ENCODE results near the gene SENP2.
A peak's percentile ranks its signal among the peaks of the same experiment; 100 is the strongest.

The SENP2 gene

GRCh38 chr3:185549122-185549521, 37.0 kb upstream of the SENP2 start:
- TF ChIP-seq EGR1 (IDR thresholded peaks at IDR 0.05) (peak; percentile 84), CEBPB (IDR thresholded peaks at IDR 0.05) (peak; percentile 71), YY1 (IDR thresholded peaks at IDR 0.05; ENCODE audit: low read depth) (no peak), RAD21 (IDR thresholded peaks at IDR 0.05; ENCODE audit: low read depth) (no peak), NFIC (IDR thresholded peaks at IDR 0.05) (peak; percentile 98), MAX (IDR thresholded peaks at IDR 0.05) (peak; percentile 26; the same call in 1 of the 2 replicates), EP300 (IDR thresholded peaks at IDR 0.05; ENCODE audit: borderline replicate concordance) (peak; percentile 63; the same call in 1 of the 2 replicates), TAF1 (IDR thresholded peaks at IDR 0.05; ENCODE audit: low read depth) (no peak), CREB1 (IDR thresholded peaks at IDR 0.05; ENCODE audit: low read depth) (no peak), USF1 (IDR thresholded peaks at IDR 0.05) (no peak), FOXM1 (IDR thresholded peaks at IDR 0.05; ENCODE audit: borderline replicate concordance, low read depth) (peak; percentile 45; the same call in 1 of the 2 replicates), ZBTB7A (IDR thresholded peaks at IDR 0.05; ENCODE audit: low read depth) (no peak), REST (IDR thresholded peaks at IDR 0.05; ENCODE audit: low read depth) (no peak), TEAD4 (IDR thresholded peaks at IDR 0.05) (peak; percentile 66), TCF12 (IDR thresholded peaks at IDR 0.05; ENCODE audit: low read depth) (peak; percentile 69; the same call in 1 of the 2 replicates)

GRCh38 chr3:185549651-185550111, 36.4 kb upstream of the SENP2 start:
- TF ChIP-seq USF1 (IDR thresholded peaks at IDR 0.05) (no peak), TEAD4 (IDR thresholded peaks at IDR 0.05) (no peak), EGR1 (IDR thresholded peaks at IDR 0.05) (no peak)

DNA sequence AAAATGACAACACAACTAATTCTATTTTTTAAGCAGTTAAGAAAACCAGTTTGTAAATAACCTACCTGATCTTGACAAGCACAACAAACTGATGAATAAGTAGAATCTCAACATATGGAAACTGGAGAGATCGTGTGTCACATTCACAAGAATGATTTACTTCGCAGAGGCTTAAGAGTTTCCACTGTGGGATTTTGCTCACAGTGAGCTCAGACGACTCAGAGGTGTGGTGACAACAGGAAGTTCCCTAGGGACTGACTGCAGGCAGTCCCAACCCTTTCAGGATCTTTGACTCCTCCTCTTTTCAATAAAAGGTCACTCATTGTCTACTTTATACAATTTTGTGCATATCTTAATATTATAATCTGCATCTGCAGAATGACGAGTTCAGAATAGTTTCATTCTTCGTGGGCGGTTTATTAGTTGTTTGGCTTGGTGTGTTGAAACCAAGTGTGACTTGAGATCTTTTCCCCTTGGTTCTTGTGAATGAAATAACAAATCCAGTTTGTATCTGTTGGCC, 33.7 kb upstream of the SENP2 start, which contains the start of gene LIPH:
TSS of gene LIPH (minus strand) at position 231 of the 520 bp plus-strand sequence. CDS start at position 114, 117 bp downstream.
- TF ChIP-seq EP300 (IDR thresholded peaks at IDR 0.05; ENCODE audit: borderline replicate concordance), result peak; percentile 49; the same call in 1 of the 2 replicates
- no peak for TF ChIP-seq ZBTB7A (IDR thresholded peaks at IDR 0.05; ENCODE audit: low read depth)
- TF ChIP-seq TCF12 (IDR thresholded peaks at IDR 0.05; ENCODE audit: low read depth), result peak; percentile 52; the same call in 1 of the 2 replicates
- no peak for TF ChIP-seq FOXM1 (IDR thresholded peaks at IDR 0.05; ENCODE audit: borderline replicate concordance, low read depth)

GRCh38 chr3:185555101-185555501, 31.0 kb upstream of the SENP2 start:
- TF ChIP-seq CEBPB (IDR thresholded peaks at IDR 0.05) (no peak), USF1 (IDR thresholded peaks at IDR 0.05) (no peak), REST (IDR thresholded peaks at IDR 0.05; ENCODE audit: low read depth) (no peak), TEAD4 (IDR thresholded peaks at IDR 0.05) (no peak)

DNA sequence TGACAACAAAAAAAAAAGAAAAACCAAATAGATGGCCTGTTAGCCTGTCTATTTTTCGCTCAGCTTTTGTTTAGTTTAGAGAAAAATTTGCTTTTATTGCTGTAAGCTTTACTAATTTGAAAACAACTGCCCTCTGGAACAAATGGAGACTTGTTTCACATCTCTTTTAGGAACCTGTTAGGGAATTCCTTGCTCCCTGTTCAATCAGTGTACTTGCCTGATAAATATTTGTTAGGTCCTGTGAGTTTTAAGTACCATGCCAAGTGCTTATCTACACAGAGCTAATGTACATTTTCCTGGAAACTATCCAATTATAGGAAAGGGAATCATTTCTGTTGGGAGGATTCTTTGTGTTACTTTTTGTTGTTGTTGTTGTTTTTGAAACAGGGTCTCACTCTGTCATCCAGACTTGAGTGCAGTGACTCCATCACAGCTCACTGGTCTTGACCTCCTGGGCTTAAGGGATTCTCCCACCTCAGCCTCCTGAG, 30.2 kb upstream of the SENP2 start:
- TF ChIP-seq EP300 (IDR thresholded peaks at IDR 0.05; ENCODE audit: borderline replicate concordance) (no peak), CREB1 (IDR thresholded peaks at IDR 0.05; ENCODE audit: low read depth) (no peak), TEAD4 (IDR thresholded peaks at IDR 0.05) (no peak), CEBPB (IDR thresholded peaks at IDR 0.05) (no peak), MAX (IDR thresholded peaks at IDR 0.05) (no peak), FOXM1 (IDR thresholded peaks at IDR 0.05; ENCODE audit: borderline replicate concordance, low read depth) (no peak), EGR1 (IDR thresholded peaks at IDR 0.05) (no peak), YY1 (IDR thresholded peaks at IDR 0.05; ENCODE audit: low read depth) (no peak)

DNA sequence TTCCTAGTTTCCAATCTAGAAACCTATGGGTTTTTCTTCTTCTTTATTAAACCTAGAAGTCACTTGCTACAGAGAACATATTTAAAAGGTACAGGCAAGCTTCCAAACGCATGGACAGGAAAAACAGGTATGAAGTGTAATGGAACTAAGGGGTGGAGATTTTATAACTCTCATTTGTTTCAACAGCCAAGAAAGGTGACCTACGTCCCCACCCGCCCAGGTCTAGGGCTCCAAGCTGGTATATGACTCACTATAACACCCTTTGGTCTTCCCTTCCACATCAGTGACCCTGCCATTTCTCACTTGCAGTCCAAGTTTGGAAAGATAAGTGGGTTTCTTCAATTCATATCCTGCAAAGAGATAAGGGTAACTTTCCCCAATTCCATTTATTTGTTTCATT, 27.7 kb upstream of the SENP2 start:
- TF ChIP-seq CREB1 (IDR thresholded peaks at IDR 0.05; ENCODE audit: low read depth) (no peak), EGR1 (IDR thresholded peaks at IDR 0.05) (no peak), NFIC (IDR thresholded peaks at IDR 0.05) (peak; percentile 90), TCF12 (IDR thresholded peaks at IDR 0.05; ENCODE audit: low read depth) (peak; percentile 48), TEAD4 (IDR thresholded peaks at IDR 0.05) (peak; percentile 43; the same call in 1 of the 2 replicates), EP300 (IDR thresholded peaks at IDR 0.05; ENCODE audit: borderline replicate concordance) (peak; percentile 79; the same call in 1 of the 2 replicates), FOXM1 (IDR thresholded peaks at IDR 0.05; ENCODE audit: borderline replicate concordance, low read depth) (no peak; the same call in 1 of the 2 replicates)

Data from Ishikawa (cell line).